WTC11 (cell line): ENCODE measurements around the gene RPS15A. TPM values are rescaled to one million over a fixed set of nuclear protein-coding genes. Genes with fewer than 3 reads are reported as not detected.

Experiments
- ESRRA ChIP-seq: sonication (generic); formaldehyde crosslinking; IDR thresholded peaks from 2 replicates; pipeline ENCODE4 v1.8.1; 2022; ENCODE audit warnings: mild to moderate bottlenecking, missing genetic modification reagents, borderline replicate concordance
- FOXK1 ChIP-seq: sonication (generic); formaldehyde crosslinking; IDR thresholded peaks from 2 replicates; pipeline ENCODE4 v1.8.0; 2022; ENCODE audit warnings: mild to moderate bottlenecking, moderate library complexity, missing genetic modification reagents
- JAZF1 ChIP-seq: fragments of 250-450 bp; sonication (Bioruptor Pico); IDR thresholded peaks from 2 replicates; pipeline ENCODE4 v1.9.0; 2021; ENCODE audit warnings: moderate library complexity, mild to moderate bottlenecking, inconsistent platforms
- JUN ChIP-seq: sonication (generic); formaldehyde crosslinking; IDR thresholded peaks from 2 replicates; pipeline ENCODE4 v1.8.0; 2023; ENCODE audit warnings: mild to moderate bottlenecking, missing genetic modification reagents
- KAT7 ChIP-seq: sonication (generic); formaldehyde crosslinking; IDR thresholded peaks from 2 replicates; pipeline ENCODE4 v1.8.1; 2023; ENCODE audit warnings: missing genetic modification reagents, mild to moderate bottlenecking, borderline replicate concordance
- MYBL2 ChIP-seq: sonication (generic); formaldehyde crosslinking; IDR thresholded peaks from 2 replicates; pipeline ENCODE4 v1.8.1; 2023; ENCODE audit warnings: mild to moderate bottlenecking, moderate library complexity, missing genetic modification reagents
- NFE2L1 ChIP-seq: sonication (generic); formaldehyde crosslinking; IDR thresholded peaks from 2 replicates; pipeline ENCODE4 v1.8.1; 2023; ENCODE audit warnings: missing genetic modification reagents
- NFYB ChIP-seq: sonication (generic); formaldehyde crosslinking; conservative IDR thresholded peaks from 2 replicates; pipeline ENCODE4 v1.8.0; 2022; ENCODE audit warnings: low read depth, missing genetic modification reagents
- NR3C1 ChIP-seq: sonication (generic); formaldehyde crosslinking; conservative IDR thresholded peaks from 2 replicates; pipeline ENCODE4 v1.8.1; 2023; ENCODE audit warnings: low read depth, mild to moderate bottlenecking, missing genetic modification reagents
- SMAD4 ChIP-seq: sonication (generic); formaldehyde crosslinking; IDR thresholded peaks from 2 replicates; pipeline ENCODE4 v1.8.0; 2022; ENCODE audit warnings: mild to moderate bottlenecking, missing genetic modification reagents
- SOX15 ChIP-seq: fragments of 250-450 bp; sonication (Bioruptor Pico); IDR thresholded peaks from 2 replicates; pipeline ENCODE4 v1.9.0; 2021; ENCODE audit warnings: mild to moderate bottlenecking
- TEAD1 ChIP-seq: sonication (generic); formaldehyde crosslinking; IDR thresholded peaks from 2 replicates; pipeline ENCODE4 v1.8.0; 2022; ENCODE audit warnings: mild to moderate bottlenecking, missing genetic modification reagents
- TP53 ChIP-seq: sonication (generic); formaldehyde crosslinking; IDR thresholded peaks from 2 replicates; pipeline ENCODE4 v1.8.1; 2023; ENCODE audit warnings: mild to moderate bottlenecking, missing genetic modification reagents
- ZBTB21 ChIP-seq: sonication (generic); formaldehyde crosslinking; IDR thresholded peaks from 2 replicates; pipeline ENCODE4 v1.8.1; 2023; ENCODE audit warnings: mild to moderate bottlenecking, missing genetic modification reagents, borderline replicate concordance
- ZNF138 ChIP-seq: sonication (generic); formaldehyde crosslinking; conservative IDR thresholded peaks from 2 replicates; pipeline ENCODE4 v1.8.1; 2022; ENCODE audit warnings: mild to moderate bottlenecking, moderate library complexity, missing genetic modification reagents
- ZNF263 ChIP-seq: sonication (generic); formaldehyde crosslinking; IDR thresholded peaks from 2 replicates; pipeline ENCODE4 v1.8.1; 2022; ENCODE audit warnings: low read depth, mild to moderate bottlenecking, moderate library complexity, missing genetic modification reagents
- total RNA-seq: library from RNA; stranded (reverse); gene quantifications from 3 replicates; pipeline ENCODE4 v1.2.3, GENCODE V29; 2021
- TF ChIP-seq, protein P1 (sequence below): sonication (generic); formaldehyde crosslinking; conservative IDR thresholded peaks from 2 replicates; pipeline ENCODE4 v1.8.1; 2022; ENCODE audit warnings: mild to moderate bottlenecking, missing genetic modification reagents
- TF ChIP-seq, protein P2 (sequence below): fragments of 250-450 bp; sonication (Bioruptor Pico); IDR thresholded peaks from 2 replicates; pipeline ENCODE4 v2.1.2; 2022; ENCODE audit warnings: mild to moderate bottlenecking, moderate library complexity
- TF ChIP-seq, protein P3 (sequence below): sonication (generic); formaldehyde crosslinking; IDR thresholded peaks from 2 replicates; pipeline ENCODE4 v1.8.0; 2023; ENCODE audit warnings: mild to moderate bottlenecking, missing genetic modification reagents
- TF ChIP-seq, protein P4 (sequence below): fragments of 250-450 bp; sonication (Bioruptor Pico); conservative IDR thresholded peaks from 2 replicates; pipeline ENCODE4 v1.9.0; 2021; ENCODE audit warnings: mild to moderate bottlenecking
- TF ChIP-seq, protein P5 (sequence below): sonication (generic); formaldehyde crosslinking; IDR thresholded peaks from 2 replicates; pipeline ENCODE4 v1.8.0; 2022; ENCODE audit warnings: missing genetic modification reagents
- TF ChIP-seq, protein P6 (sequence below): sonication (generic); formaldehyde crosslinking; IDR thresholded peaks from 2 replicates; pipeline ENCODE4 v1.8.0; 2023; ENCODE audit warnings: missing genetic modification reagents, mild to moderate bottlenecking, borderline replicate concordance
- TF ChIP-seq, protein P7 (sequence below): sonication (generic); formaldehyde crosslinking; IDR thresholded peaks from 2 replicates; pipeline ENCODE4 v1.8.0; 2022; ENCODE audit warnings: mild to moderate bottlenecking, missing genetic modification reagents

RPS15A gene
- total RNA-seq, 1 experiment from 2014 or later: 1,612 TPM

DNA sequence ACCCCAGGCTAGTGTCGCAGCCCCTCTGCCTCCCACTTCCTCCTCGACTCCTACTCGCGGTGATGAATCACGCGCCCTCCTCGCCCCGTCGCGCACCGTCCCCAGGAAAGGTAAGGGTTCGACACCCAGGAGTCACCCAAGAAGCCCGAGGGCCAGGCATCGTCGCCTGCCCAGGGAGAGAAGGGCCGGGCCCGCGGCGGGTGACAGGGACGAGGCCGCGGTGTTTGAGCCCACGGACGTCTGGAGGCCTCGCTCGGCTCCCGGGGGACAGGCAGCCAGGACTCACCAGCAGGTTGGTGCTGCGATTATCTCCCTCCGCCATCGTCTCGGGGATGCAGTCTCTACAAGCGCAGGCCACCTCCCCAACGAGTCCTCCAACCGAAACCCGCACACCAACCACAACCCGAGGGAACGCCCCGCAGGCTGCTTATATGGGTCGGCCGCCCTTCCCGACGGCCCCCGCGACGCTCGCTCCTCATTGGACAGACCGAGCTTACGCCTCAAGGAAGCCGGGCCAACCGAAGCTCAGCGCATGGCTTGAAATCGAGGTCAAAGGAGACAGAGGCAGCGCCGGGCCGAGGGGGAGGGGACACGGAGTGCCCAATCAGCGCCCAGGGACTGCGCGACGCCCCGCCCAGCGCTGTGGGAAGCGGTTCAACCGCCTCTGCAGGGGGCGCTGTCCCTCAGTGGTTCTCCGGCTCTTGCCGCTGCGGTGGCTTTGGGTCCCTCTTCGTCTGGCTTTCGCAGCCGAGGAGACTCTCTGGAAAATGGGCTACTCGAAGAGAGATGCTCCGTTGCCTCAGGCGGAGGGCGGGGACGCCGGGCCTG, 11.2 kb upstream of the RPS15A start, which contains the start of gene ARL6IP1 (continued):
- TF ChIP-seq, protein P1, sequence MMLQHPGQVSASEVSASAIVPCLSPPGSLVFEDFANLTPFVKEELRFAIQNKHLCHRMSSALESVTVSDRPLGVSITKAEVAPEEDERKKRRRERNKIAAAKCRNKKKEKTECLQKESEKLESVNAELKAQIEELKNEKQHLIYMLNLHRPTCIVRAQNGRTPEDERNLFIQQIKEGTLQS: no peak
- TF ChIP-seq SMAD4 (CRISPR knock-in tag): no peak
- TF ChIP-seq, protein P2, sequence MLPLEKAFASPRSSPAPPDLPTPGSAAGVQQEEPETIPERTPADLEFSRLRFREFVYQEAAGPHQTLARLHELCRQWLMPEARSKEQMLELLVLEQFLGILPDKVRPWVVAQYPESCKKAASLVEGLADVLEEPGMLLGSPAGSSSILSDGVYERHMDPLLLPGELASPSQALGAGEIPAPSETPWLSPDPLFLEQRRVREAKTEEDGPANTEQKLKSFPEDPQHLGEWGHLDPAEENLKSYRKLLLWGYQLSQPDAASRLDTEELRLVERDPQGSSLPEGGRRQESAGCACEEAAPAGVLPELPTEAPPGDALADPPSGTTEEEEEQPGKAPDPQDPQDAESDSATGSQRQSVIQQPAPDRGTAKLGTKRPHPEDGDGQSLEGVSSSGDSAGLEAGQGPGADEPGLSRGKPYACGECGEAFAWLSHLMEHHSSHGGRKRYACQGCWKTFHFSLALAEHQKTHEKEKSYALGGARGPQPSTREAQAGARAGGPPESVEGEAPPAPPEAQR (CRISPR knock-in tag): no peak
- TF ChIP-seq, protein P3, sequence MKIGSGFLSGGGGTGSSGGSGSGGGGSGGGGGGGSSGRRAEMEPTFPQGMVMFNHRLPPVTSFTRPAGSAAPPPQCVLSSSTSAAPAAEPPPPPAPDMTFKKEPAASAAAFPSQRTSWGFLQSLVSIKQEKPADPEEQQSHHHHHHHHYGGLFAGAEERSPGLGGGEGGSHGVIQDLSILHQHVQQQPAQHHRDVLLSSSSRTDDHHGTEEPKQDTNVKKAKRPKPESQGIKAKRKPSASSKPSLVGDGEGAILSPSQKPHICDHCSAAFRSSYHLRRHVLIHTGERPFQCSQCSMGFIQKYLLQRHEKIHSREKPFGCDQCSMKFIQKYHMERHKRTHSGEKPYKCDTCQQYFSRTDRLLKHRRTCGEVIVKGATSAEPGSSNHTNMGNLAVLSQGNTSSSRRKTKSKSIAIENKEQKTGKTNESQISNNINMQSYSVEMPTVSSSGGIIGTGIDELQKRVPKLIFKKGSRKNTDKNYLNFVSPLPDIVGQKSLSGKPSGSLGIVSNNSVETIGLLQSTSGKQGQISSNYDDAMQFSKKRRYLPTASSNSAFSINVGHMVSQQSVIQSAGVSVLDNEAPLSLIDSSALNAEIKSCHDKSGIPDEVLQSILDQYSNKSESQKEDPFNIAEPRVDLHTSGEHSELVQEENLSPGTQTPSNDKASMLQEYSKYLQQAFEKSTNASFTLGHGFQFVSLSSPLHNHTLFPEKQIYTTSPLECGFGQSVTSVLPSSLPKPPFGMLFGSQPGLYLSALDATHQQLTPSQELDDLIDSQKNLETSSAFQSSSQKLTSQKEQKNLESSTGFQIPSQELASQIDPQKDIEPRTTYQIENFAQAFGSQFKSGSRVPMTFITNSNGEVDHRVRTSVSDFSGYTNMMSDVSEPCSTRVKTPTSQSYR (CRISPR knock-in tag): peak; percentile 83
- TF ChIP-seq ESRRA: no peak; the same call in 1 of the 2 replicates
- TF ChIP-seq KAT7 (CRISPR knock-in tag): 0 out of 2 replicates have a peak, but pooled peaks have one; percentile 36
- TF ChIP-seq SOX15 (CRISPR knock-in tag): no peak
- TF ChIP-seq NFE2L1 (CRISPR knock-in tag): peak; percentile 90
- TF ChIP-seq, protein P4, sequence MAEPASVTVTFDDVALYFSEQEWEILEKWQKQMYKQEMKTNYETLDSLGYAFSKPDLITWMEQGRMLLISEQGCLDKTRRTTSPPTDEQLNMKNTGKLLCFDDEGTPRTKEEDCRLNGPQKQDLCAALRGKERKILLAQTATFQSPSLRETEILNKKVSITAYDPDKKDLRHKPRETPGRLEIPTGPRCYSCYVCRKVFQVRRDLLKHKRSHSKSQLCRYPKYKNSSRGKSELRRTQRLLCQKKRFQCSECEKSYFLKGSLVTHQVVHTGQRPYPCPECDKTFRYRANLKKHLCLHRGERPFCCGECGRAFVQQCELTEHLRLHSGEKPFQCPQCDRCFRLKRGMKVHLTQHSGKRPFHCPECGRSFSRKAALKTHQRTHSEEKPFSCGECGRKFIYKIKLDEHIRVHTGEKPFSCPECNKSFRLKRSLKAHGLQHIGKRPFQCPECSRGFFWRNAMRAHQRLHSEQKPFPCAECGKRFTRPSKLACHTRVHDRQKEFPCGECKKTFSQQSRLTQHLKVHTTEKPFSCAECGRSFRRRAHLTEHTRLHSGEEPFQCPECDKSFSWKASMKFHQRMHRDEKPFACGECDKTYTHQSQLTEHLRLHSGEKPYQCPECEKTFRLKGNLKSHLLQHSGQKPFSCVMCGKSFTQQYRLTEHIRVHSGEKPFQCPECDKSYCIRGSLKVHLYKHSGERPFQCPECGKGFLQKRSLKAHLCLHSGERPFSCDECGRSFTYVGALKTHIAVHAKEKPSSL (CRISPR knock-in tag): no peak
- TF ChIP-seq MYBL2 (CRISPR knock-in tag): peak; percentile 100
- no peak for TF ChIP-seq ZNF263 (CRISPR knock-in tag)
- TF ChIP-seq, protein P5, sequence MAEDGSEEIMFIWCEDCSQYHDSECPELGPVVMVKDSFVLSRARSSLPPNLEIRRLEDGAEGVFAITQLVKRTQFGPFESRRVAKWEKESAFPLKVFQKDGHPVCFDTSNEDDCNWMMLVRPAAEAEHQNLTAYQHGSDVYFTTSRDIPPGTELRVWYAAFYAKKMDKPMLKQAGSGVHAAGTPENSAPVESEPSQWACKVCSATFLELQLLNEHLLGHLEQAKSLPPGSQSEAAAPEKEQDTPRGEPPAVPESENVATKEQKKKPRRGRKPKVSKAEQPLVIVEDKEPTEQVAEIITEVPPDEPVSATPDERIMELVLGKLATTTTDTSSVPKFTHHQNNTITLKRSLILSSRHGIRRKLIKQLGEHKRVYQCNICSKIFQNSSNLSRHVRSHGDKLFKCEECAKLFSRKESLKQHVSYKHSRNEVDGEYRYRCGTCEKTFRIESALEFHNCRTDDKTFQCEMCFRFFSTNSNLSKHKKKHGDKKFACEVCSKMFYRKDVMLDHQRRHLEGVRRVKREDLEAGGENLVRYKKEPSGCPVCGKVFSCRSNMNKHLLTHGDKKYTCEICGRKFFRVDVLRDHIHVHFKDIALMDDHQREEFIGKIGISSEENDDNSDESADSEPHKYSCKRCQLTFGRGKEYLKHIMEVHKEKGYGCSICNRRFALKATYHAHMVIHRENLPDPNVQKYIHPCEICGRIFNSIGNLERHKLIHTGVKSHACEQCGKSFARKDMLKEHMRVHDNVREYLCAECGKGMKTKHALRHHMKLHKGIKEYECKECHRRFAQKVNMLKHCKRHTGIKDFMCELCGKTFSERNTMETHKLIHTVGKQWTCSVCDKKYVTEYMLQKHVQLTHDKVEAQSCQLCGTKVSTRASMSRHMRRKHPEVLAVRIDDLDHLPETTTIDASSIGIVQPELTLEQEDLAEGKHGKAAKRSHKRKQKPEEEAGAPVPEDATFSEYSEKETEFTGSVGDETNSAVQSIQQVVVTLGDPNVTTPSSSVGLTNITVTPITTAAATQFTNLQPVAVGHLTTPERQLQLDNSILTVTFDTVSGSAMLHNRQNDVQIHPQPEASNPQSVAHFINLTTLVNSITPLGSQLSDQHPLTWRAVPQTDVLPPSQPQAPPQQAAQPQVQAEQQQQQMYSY: no peak
- peak; percentile 76 for TF ChIP-seq ZBTB21 (CRISPR knock-in tag)
- TF ChIP-seq JUN (CRISPR knock-in tag): no peak
- TF ChIP-seq NR3C1 (CRISPR knock-in tag): no peak
- peak; percentile 82; the same call in 1 of the 2 replicates for TF ChIP-seq FOXK1 (CRISPR knock-in tag)
- TF ChIP-seq, protein P6, sequence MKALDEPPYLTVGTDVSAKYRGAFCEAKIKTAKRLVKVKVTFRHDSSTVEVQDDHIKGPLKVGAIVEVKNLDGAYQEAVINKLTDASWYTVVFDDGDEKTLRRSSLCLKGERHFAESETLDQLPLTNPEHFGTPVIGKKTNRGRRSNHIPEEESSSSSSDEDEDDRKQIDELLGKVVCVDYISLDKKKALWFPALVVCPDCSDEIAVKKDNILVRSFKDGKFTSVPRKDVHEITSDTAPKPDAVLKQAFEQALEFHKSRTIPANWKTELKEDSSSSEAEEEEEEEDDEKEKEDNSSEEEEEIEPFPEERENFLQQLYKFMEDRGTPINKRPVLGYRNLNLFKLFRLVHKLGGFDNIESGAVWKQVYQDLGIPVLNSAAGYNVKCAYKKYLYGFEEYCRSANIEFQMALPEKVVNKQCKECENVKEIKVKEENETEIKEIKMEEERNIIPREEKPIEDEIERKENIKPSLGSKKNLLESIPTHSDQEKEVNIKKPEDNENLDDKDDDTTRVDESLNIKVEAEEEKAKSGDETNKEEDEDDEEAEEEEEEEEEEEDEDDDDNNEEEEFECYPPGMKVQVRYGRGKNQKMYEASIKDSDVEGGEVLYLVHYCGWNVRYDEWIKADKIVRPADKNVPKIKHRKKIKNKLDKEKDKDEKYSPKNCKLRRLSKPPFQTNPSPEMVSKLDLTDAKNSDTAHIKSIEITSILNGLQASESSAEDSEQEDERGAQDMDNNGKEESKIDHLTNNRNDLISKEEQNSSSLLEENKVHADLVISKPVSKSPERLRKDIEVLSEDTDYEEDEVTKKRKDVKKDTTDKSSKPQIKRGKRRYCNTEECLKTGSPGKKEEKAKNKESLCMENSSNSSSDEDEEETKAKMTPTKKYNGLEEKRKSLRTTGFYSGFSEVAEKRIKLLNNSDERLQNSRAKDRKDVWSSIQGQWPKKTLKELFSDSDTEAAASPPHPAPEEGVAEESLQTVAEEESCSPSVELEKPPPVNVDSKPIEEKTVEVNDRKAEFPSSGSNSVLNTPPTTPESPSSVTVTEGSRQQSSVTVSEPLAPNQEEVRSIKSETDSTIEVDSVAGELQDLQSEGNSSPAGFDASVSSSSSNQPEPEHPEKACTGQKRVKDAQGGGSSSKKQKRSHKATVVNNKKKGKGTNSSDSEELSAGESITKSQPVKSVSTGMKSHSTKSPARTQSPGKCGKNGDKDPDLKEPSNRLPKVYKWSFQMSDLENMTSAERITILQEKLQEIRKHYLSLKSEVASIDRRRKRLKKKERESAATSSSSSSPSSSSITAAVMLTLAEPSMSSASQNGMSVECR (CRISPR knock-in tag): peak; percentile 53; the same call in 1 of the 2 replicates
- TF ChIP-seq ZNF138 (CRISPR knock-in tag): 0 out of 2 replicates have a peak, but pooled peaks have one; percentile 32
- TF ChIP-seq NFYB: peak; percentile 95
- TF ChIP-seq, protein P7, sequence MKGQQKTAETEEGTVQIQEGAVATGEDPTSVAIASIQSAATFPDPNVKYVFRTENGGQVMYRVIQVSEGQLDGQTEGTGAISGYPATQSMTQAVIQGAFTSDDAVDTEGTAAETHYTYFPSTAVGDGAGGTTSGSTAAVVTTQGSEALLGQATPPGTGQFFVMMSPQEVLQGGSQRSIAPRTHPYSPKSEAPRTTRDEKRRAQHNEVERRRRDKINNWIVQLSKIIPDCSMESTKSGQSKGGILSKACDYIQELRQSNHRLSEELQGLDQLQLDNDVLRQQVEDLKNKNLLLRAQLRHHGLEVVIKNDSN (CRISPR knock-in tag): no peak; the same call in 1 of the 2 replicates
- TF ChIP-seq JAZF1 (CRISPR knock-in tag): no peak
- peak; percentile 63 for TF ChIP-seq TEAD1 (CRISPR knock-in tag)
- peak; percentile 91 for TF ChIP-seq TP53
